ENCODE measurements around the gene KCNMB4. TPM values are rescaled to one million over a fixed set of nuclear protein-coding genes. Genes with fewer than 3 reads are reported as not detected.
"Not testable (repeated sequence)": the region's sequence is repeated elsewhere in the genome, so short reads cannot be mapped to it uniquely, and the experiment has no call there.

Gene KCNMB4
- total and polyA plus RNA-seq, 9 donors, result 2.0 to 5.6 (median 3.0) TPM

- H3K4me1 ChIP-seq (ENCODE audit: insufficient read depth), result peaks cover 2% of the 10 kb centered on the region
- no peak overlapping the region for H3K27ac ChIP-seq
- no peak overlapping the region for H3K4me3 ChIP-seq
- intact Hi-C loops (cut with DNase I), result no loop called here
- no peak for DNase-seq
- no peaks in the 10 kb centered on the region for H3K27me3 ChIP-seq
- H3K36me3 ChIP-seq, result no peaks in the 10 kb centered on the region
- WGBS, 3 donors, result 91 to 98% (median 93%) methylated on average over 2 of the region's 2 CpGs
- no peaks in the 10 kb centered on the region for H3K9me3 ChIP-seq
- no peak for TF ChIP-seq POLR2A (IDR thresholded peaks at IDR 0.05)
- TF ChIP-seq, protein P1, sequence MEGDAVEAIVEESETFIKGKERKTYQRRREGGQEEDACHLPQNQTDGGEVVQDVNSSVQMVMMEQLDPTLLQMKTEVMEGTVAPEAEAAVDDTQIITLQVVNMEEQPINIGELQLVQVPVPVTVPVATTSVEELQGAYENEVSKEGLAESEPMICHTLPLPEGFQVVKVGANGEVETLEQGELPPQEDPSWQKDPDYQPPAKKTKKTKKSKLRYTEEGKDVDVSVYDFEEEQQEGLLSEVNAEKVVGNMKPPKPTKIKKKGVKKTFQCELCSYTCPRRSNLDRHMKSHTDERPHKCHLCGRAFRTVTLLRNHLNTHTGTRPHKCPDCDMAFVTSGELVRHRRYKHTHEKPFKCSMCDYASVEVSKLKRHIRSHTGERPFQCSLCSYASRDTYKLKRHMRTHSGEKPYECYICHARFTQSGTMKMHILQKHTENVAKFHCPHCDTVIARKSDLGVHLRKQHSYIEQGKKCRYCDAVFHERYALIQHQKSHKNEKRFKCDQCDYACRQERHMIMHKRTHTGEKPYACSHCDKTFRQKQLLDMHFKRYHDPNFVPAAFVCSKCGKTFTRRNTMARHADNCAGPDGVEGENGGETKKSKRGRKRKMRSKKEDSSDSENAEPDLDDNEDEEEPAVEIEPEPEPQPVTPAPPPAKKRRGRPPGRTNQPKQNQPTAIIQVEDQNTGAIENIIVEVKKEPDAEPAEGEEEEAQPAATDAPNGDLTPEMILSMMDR (IDR thresholded peaks at IDR 0.05), result no peak
- no peak for TF ChIP-seq EP300 (IDR thresholded peaks at IDR 0.05)
These were observed 23.6 kb downstream of the KCNMB4 start for GRCh38 chr12:70389678-70390077.

DNA sequence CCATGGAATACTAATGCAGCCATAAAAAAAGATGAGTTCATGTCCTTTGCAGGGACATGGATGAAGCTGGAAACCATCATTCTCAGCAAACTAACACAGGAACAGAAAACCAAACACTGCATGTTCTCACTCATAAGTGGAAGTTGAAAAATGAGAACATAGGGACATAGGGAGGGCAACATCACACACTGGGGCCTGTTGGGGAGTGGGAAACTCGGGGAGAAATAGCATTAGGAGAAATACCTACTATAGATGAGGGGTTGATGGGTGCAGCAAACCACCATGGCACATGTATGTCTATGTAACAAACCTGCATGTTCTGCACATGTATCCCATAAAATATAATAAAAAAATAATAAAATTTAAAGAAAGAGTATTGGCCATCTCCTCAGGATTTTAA lies 26.5 kb downstream of the KCNMB4 start:
- intact Hi-C loops (cut with DNase I); H3K4me3 ChIP-seq; H3K4me1 ChIP-seq (ENCODE audit: insufficient read depth); H3K36me3 ChIP-seq; DNase-seq; H3K27ac ChIP-seq; H3K9me3 ChIP-seq; H3K27me3 ChIP-seq: not testable (repeated sequence)
- 77 to 90% (median 86%) methylated on average over 1 of the region's 1 CpG for WGBS, 3 donors

GRCh38 chr12:70393787-70394499 lies 27.9 kb downstream of the KCNMB4 start:
- no peak for DNase-seq
- H3K27me3 ChIP-seq, result no peaks in the 10 kb centered on the region
- TF ChIP-seq EP300 (IDR thresholded peaks at IDR 0.05) (no peak), POLR2A (IDR thresholded peaks at IDR 0.05) (no peak)
- TF ChIP-seq, protein P1 (IDR thresholded peaks at IDR 0.05), result no peak
- no peaks in the 10 kb centered on the region for H3K9me3 ChIP-seq
- no peaks in the 10 kb centered on the region for H3K36me3 ChIP-seq
- H3K4me1 ChIP-seq (ENCODE audit: insufficient read depth), result no peaks in the 10 kb centered on the region
- H3K27ac ChIP-seq, result no peak overlapping the region
- intact Hi-C loops (cut with DNase I), result no loop called here
- WGBS, 3 donors, result 46 to 62% (median 53%) methylated on average over 2 of the region's 2 CpGs
- H3K4me3 ChIP-seq, result no peak overlapping the region

- intact Hi-C loops (cut with DNase I), result no loop called here
- H3K4me3 ChIP-seq, result no peak overlapping the region
- no peaks in the 10 kb centered on the region for H3K9me3 ChIP-seq
- H3K27ac ChIP-seq, result no peak overlapping the region
- no peak for TF ChIP-seq POLR2A (IDR thresholded peaks at IDR 0.05)
- TF ChIP-seq EP300 (IDR thresholded peaks at IDR 0.05), result no peak
- TF ChIP-seq, protein P1 (IDR thresholded peaks at IDR 0.05), result no peak
- H3K27me3 ChIP-seq, result no peaks in the 10 kb centered on the region
- DNase-seq, result no peak
- H3K36me3 ChIP-seq, result no peaks in the 10 kb centered on the region
- no peaks in the 10 kb centered on the region for H3K4me1 ChIP-seq (ENCODE audit: insufficient read depth)
These were observed 31.9 kb downstream of the KCNMB4 start for GRCh38 chr12:70398002-70398401.

DNA sequence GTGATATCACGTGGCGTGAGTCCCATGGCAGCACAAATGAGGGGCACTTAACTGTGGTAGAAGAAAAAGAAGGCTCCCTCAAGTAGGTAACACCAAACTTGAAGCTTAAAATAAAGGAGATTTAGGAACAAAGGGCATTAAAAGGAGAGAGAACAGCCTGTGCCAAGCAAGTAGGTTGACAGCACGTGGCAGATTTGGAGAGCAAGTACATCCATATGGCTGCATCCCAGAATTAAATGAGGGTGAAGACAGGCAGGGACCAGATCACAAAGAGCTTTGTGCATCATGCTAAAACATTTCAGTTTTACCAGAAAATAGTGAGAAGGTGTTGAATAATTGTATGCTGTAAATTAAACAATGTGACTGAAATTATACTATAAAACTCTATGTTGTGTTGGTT lies 32.8 kb downstream of the KCNMB4 start:
- H3K27ac ChIP-seq, result no peak overlapping the region

More for the DNA sequence above, 32.8 kb downstream of the KCNMB4 start:
- Histone ChIP-seq H3K9me3 (no peaks in the 10 kb centered on the region), H3K27me3 (no peaks in the 10 kb centered on the region), H3K36me3 (no peaks in the 10 kb centered on the region), H3K4me3 (no peak overlapping the region), H3K4me1 (ENCODE audit: insufficient read depth) (no peaks in the 10 kb centered on the region)
- TF ChIP-seq, protein P1 (IDR thresholded peaks at IDR 0.05), result no peak
- TF ChIP-seq POLR2A (IDR thresholded peaks at IDR 0.05) (no peak), EP300 (IDR thresholded peaks at IDR 0.05) (no peak)
- intact Hi-C loops (cut with DNase I), result no loop called here
- no peak for DNase-seq
- WGBS, 3 donors, result 93 to 96% (median 95%) methylated on average over 3 of the region's 3 CpGs

Measured in ovary (tissue), 9 donors.